ENCODE measurements around the gene GRIA4.

DNA sequence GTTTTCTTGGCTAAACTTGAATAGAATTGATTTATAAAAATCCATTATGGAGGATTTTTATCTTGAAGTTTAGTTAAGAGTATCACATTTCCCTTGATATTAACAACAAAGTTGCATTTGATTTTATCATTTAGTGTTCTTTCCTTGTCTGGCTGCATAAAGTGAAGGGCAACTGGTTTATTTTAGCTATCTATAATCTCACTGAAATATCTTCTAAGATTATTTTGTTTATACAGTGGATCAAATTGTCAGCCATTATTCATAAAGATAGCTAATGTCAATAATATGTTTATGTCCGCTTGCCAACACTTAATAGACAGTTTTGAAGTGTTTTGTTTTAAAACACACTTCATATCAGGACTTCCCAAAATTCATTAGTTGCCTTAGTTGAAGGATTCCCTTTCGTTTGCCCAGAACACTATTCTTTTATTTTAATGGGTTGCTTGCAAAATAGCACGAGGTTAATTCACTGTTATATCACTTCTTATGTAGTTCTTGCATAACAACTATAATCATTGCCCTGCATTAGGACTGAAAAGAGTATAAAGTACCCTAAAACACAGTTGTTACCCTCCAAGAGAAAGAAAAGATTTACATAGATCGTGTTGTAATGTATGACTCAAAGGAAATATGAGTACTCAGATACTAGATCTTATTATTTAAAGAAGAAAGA is 339.2 kb downstream of the GRIA4 start:
- TF ChIP-seq, protein P1, sequence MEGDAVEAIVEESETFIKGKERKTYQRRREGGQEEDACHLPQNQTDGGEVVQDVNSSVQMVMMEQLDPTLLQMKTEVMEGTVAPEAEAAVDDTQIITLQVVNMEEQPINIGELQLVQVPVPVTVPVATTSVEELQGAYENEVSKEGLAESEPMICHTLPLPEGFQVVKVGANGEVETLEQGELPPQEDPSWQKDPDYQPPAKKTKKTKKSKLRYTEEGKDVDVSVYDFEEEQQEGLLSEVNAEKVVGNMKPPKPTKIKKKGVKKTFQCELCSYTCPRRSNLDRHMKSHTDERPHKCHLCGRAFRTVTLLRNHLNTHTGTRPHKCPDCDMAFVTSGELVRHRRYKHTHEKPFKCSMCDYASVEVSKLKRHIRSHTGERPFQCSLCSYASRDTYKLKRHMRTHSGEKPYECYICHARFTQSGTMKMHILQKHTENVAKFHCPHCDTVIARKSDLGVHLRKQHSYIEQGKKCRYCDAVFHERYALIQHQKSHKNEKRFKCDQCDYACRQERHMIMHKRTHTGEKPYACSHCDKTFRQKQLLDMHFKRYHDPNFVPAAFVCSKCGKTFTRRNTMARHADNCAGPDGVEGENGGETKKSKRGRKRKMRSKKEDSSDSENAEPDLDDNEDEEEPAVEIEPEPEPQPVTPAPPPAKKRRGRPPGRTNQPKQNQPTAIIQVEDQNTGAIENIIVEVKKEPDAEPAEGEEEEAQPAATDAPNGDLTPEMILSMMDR (IDR thresholded peaks at IDR 0.05; ENCODE audit: low read depth, low read length, missing input control) = no peak
- TF ChIP-seq, protein P2, sequence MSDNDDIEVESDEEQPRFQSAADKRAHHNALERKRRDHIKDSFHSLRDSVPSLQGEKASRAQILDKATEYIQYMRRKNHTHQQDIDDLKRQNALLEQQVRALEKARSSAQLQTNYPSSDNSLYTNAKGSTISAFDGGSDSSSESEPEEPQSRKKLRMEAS (IDR thresholded peaks at IDR 0.05) = no peak
- TF ChIP-seq RAD21 (IDR thresholded peaks at IDR 0.05) = no peak
- no peak for TF ChIP-seq RXRA (IDR thresholded peaks at IDR 0.05)
- TF ChIP-seq TAF1 (conservative IDR thresholded peaks at IDR 0.05) = no peak
- no peak for TF ChIP-seq YY1 (IDR thresholded peaks at IDR 0.05)

All from liver (tissue), 3 donors.